ENCODE results near the gene KDM2B. TPM values are rescaled to one million over a fixed set of nuclear protein-coding genes. Genes with fewer than 3 reads are reported as not detected.
A peak's percentile ranks its signal among the peaks of the same experiment; 100 is the strongest.

KDM2B gene
- total RNA-seq, 1 donor from 2014 or later: 18.9 TPM

- H3K9me3 ChIP-seq: no peaks in the 10 kb centered on the region
- intact Hi-C loops (cut with DNase I): no loop called here
- no peak overlapping the region for H3K27ac ChIP-seq
- no peak for TF ChIP-seq POLR2AphosphoS5 (IDR thresholded peaks at IDR 0.05; ENCODE audit: insufficient read depth in 1 of 2, low read depth in 1 of 2)
- TF ChIP-seq CTCF (IDR thresholded peaks at IDR 0.05): no peak
- no peak for TF ChIP-seq POLR2A (IDR thresholded peaks at IDR 0.05)
- H3K27me3 ChIP-seq: no peaks in the 10 kb centered on the region
- peaks cover 9% of the 10 kb centered on the region for H3K4me1 ChIP-seq
- peaks cover 0 to 6% of the 10 kb centered on the region in 2 donors for H3K36me3 ChIP-seq
- DNase-seq (ENCODE audit: extremely low spot score in 2 of 2): no peak
- H3K4me3 ChIP-seq: no peak overlapping the region
Observed at GRCh38 chr12:121570467-121571283, 10.1 kb downstream of the KDM2B start.

GRCh38 chr12:121568971-121569751, 11.7 kb downstream of the KDM2B start:
- H3K9me3 ChIP-seq: no peaks in the 10 kb centered on the region
- H3K4me3 ChIP-seq: no peak overlapping the region
- peaks cover 0 to 6% of the 10 kb centered on the region in 2 donors for H3K36me3 ChIP-seq
- no peaks in the 10 kb centered on the region for H3K27me3 ChIP-seq
- H3K4me1 ChIP-seq: peaks cover 6% of the 10 kb centered on the region
- DNase-seq (ENCODE audit: extremely low spot score in 2 of 2): no peak
- H3K27ac ChIP-seq: peak overlapping the region; percentile 24
- intact Hi-C loops (cut with DNase I): no loop called here
- TF ChIP-seq POLR2A (IDR thresholded peaks at IDR 0.05): no peak
- no peak for TF ChIP-seq CTCF (IDR thresholded peaks at IDR 0.05)
- TF ChIP-seq POLR2AphosphoS5 (IDR thresholded peaks at IDR 0.05; ENCODE audit: insufficient read depth in 1 of 2, low read depth in 1 of 2): no peak

- no peak for DNase-seq (ENCODE audit: extremely low spot score in 2 of 2)
- no peaks in the 10 kb centered on the region for H3K27me3 ChIP-seq
- H3K36me3 ChIP-seq: peaks cover 0 to 6% of the 10 kb centered on the region in 2 donors
- TF ChIP-seq CTCF (IDR thresholded peaks at IDR 0.05) (no peak), POLR2A (IDR thresholded peaks at IDR 0.05) (no peak), POLR2AphosphoS5 (IDR thresholded peaks at IDR 0.05; ENCODE audit: insufficient read depth in 1 of 2, low read depth in 1 of 2) (no peak)
- no peak overlapping the region for H3K27ac ChIP-seq
- no peak overlapping the region for H3K4me3 ChIP-seq
- H3K4me1 ChIP-seq: peaks cover 6% of the 10 kb centered on the region
- intact Hi-C loops (cut with DNase I): no loop called here
- no peaks in the 10 kb centered on the region for H3K9me3 ChIP-seq
Observed at GRCh38 chr12:121568518-121568917, 12.3 kb downstream of the KDM2B start.

DNA sequence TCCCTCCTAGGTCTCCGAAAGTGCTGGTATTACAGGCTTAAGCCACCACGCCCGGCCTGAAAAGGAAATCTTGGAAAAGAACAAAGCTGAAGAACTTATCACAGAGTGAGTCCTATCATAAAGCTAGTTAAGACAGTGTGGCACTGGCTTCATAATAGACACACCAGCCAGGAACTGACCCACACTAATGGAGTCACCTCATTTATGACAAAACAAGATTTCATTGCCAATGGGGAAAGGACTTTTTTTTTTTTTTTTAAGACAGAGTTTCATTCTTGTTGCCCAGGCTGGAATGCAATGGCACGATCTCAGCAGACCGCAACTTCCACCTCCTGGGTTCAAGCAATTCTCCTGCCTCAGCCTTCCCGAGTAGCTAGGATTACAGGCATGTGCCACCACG, 15.7 kb downstream of the KDM2B start:
- peaks cover 6% of the 10 kb centered on the region for H3K4me1 ChIP-seq
- no peak for DNase-seq (ENCODE audit: extremely low spot score in 2 of 2)
- intact Hi-C loops (cut with DNase I): no loop called here
- TF ChIP-seq POLR2AphosphoS5 (IDR thresholded peaks at IDR 0.05; ENCODE audit: insufficient read depth in 1 of 2, low read depth in 1 of 2) (no peak), POLR2A (IDR thresholded peaks at IDR 0.05) (no peak), CTCF (IDR thresholded peaks at IDR 0.05) (no peak)
- H3K27ac ChIP-seq: no peak overlapping the region
- no peak overlapping the region for H3K4me3 ChIP-seq
- no peaks in the 10 kb centered on the region for H3K9me3 ChIP-seq
- H3K27me3 ChIP-seq: no peaks in the 10 kb centered on the region
- no peaks in the 10 kb centered on the region for H3K36me3 ChIP-seq

Measured in vagina (tissue), 2 donors.